ENCODE results near the gene CABP1.
"Not testable (repeated sequence)": the region's sequence is repeated elsewhere in the genome, so short reads cannot be mapped to it uniquely, and the experiment has no call there.

Gene CABP1

DNA sequence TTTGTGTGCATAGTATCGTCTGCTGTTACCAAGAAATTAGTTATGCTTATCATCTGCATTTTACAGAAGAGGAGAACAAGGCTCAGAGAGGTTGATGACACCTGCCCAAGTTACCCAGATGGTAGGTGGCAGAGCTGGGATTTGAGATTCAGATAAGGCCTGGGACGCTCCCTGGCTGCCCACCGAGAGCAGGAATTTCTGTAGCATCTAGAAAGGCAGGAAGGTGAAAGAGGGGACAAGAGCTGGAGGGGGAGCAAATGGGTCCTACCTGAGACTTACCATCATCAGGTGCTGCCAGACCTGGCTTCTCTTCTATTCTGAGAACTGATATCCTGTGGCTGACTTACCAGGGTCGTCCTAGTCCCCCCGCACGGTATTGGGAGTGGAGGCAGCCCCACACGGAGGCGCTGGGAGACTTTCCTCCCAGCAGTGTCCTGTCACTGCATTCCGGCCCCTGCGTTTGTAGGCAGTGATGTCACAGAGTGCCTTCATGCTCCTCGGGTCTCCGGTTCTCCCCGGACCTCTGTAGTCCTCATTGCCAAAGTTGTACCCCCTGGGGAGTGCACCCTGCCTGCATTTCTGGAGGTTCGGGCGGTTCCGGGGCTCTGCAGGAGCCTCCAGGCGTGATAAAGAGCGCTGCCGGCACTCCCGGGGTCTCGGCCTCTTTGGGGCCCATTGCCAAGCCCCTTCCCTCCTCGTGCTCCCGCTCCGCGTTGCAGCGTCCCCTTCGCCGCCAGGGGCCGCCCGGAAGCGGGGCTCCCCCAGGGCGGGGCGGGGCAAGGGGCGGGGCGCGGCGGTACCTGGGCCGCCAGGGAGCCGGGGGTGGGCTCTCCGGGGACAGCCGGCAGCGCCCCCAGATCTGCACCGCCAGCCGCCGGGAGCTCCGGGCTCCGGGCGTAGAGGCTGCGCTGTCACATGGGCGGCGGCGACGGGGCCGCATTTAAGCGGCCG lies at the start of gene CABP1:
Gene CABP1, plus strand, starts transcription at position 856 of the 951 bp plus-strand sequence. Its CDS starts 60 bp downstream, at position 916.
- Mint-ChIP-seq H3K9me3 (no peaks in the 10 kb centered on the region), H3K27ac (no peak within 1 kb of the TSS), H3K27me3 (peaks cover 47% of the 10 kb centered on the region), H3K4me1 (ENCODE audit: low read depth) (peaks cover 10% of the 10 kb centered on the region), H3K4me3 (peak within 1 kb of the TSS; percentile 65), H3K36me3 (ENCODE audit: low read depth) (no peaks in the 10 kb centered on the region)
- DNase-seq, result peak; percentile 84

DNA sequence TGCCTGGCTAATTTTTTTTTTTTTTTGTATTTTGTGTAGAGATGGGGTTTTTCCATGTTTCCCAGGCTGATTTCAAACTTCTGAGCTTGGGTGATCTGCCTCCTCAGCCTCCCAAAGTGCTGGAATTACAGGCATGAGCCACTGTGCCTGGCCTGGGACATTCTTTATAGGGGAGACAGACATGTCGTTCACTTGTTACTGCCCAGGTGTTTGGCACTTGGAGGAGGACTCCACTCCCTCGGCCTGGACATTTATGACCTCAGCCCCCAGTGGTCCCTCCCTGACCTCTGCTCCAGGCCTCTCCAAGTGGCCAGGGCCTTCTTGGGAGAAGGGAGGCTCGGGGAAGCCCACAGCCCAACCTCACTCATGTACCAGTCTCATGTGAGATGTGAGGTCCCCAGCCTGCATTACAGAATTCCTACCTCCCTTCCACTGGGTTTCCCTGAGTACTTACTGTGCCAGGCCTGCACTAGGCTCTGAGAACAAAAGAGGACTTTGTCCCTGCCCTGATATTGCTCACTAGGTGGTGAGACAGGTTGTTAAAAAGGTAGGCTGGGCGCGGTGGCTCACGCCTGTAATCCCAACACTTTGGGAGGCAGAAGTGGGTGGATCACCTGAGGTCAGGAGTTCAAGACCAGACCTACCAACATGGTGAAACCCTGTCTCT lies 49.6 kb upstream of the CABP1 start:
- Mint-ChIP-seq H3K27me3 (peaks cover 3% of the 10 kb centered on the region), H3K9me3 (no peaks in the 10 kb centered on the region), H3K4me1 (ENCODE audit: low read depth) (no peaks in the 10 kb centered on the region), H3K4me3 (no peak overlapping the region), H3K27ac (no peak overlapping the region), H3K36me3 (ENCODE audit: low read depth) (no peaks in the 10 kb centered on the region)
- DNase-seq, result no peak

DNA sequence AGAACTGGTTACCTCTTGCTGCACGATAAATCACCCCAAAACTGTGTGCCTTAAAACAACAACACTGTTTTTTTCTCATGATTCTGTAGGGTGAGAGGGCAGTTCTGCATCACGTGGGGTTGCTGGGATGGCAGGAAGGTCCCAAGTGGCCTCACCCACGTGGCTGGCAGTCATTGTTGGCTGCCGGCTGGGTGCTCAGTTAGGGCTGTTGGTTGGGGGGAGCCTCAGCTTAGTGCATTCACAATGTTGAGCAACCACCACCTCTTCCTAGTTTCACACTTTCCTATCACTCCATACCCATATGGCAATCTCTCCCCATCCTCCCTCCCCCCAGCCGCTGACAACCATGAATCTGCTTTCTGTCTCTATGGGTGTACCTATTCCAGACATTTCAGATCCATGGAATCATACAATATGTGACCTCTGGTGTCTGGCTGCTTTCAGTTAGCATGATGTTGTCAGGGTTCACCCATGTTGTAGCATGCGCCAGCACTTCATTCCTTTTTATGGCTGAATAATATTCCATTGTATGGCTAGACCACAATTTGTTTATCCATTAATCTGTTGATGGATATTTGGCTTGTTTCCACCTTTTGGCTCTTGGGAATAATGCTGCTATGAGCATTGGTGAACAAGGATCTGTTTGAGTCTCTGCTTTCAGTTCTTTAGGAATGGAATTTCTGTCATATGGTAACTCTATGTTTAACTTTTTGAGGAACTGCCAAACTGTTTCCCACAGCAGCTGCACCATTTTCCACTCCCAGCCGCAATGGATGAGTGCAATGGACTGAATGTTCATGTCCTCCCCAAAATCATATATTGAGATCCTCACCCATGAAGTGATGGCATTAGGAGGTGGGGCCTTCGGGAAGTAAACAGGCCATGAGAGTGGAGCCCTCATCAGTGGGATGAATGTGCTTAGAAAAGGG lies 48.0 kb upstream of the CABP1 start:
- Mint-ChIP-seq H3K27me3 (no peaks in the 10 kb centered on the region), H3K27ac (no peak overlapping the region), H3K4me1 (ENCODE audit: low read depth) (no peaks in the 10 kb centered on the region), H3K9me3 (no peaks in the 10 kb centered on the region), H3K4me3 (no peak overlapping the region), H3K36me3 (ENCODE audit: low read depth) (no peaks in the 10 kb centered on the region)
- DNase-seq, result no peak

DNA sequence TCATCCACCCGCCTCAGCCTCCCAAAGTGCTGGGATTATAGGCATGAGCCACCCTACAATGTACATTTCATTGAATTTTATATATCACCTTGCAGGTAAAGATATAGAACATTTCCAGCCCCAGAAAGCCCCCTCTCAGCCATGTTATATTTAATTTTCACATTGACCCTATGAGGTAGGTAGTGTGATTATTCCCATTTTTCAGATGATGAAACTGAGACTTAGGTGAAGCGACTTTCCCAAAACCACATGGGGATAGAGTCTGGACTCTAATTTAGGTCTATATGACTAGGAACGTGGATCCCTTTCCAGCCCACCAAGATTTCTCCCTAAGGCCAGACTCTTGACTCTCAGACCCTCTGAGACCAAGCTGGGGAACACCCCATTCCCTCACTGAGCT lies 43.5 kb upstream of the CABP1 start:
- DNase-seq, result no peak
- Mint-ChIP-seq H3K9me3 (no peaks in the 10 kb centered on the region), H3K4me1 (ENCODE audit: low read depth) (no peaks in the 10 kb centered on the region), H3K36me3 (ENCODE audit: low read depth) (no peaks in the 10 kb centered on the region), H3K4me3 (no peak overlapping the region), H3K27ac (no peak overlapping the region), H3K27me3 (peaks cover 5% of the 10 kb centered on the region)

DNA sequence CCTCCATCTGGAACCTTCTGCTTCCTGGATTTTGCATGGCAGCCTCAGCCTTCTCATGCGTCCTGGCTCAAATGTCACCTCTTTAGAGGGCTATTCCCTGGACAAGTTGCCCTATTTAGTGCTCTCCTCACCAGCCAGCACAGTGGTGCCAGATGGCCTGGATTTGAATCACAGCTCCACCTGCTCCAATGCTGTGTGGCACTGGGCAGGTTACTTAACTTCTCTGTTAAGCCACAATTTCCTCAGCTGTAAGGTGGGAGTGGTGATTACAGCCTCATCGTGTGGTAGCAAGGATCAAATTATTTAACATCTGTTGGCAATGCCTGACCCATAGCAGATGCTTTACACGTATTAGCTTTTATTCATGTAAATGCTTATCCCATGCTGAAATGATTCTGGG lies 42.6 kb upstream of the CABP1 start:
- H3K9me3 Mint-ChIP-seq, result no peaks in the 10 kb centered on the region
- no peak overlapping the region for H3K4me3 Mint-ChIP-seq
- peaks cover 8% of the 10 kb centered on the region for H3K27me3 Mint-ChIP-seq
- H3K27ac Mint-ChIP-seq, result no peak overlapping the region
- no peak for DNase-seq
- H3K36me3 Mint-ChIP-seq (ENCODE audit: low read depth), result no peaks in the 10 kb centered on the region
- H3K4me1 Mint-ChIP-seq (ENCODE audit: low read depth), result no peaks in the 10 kb centered on the region

DNA sequence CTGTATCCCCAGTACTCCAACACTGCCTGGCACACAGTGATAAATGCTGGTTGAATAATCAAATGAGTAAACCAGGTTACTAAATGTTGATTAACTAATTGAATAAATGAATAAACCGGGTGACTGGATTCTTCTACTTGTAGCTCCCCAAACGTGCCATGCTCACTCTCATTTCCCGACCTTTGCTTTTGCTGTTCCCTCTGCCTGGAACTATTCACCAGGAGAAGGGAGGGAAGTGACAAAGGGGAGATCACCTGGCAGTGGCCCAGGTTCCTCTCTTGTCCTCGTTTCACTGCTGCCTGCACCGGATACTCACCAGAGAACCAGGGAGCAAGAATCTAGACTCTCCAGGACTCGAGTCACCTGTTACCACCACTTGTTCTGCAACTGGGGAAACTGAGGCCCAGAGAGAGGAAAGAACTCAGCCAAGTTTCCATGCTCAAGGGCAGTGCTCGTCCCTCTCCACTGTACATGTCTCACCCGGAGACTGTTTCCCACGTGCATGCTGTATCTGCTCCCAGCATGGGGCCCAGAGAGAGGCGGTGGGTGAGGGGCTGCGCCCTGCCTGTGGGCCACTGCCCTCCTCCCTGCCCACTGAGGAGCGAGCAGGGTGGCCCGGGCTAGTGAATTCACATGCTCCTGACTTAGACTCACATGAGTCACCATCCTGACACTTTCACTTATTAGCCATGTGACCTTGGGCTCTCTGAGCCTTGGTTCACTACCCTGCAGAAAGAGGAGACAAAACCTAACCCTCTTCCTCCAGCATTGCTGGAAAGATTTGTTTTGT lies 41.6 kb upstream of the CABP1 start:
- no peak for DNase-seq
- Mint-ChIP-seq H3K27ac (no peak overlapping the region), H3K4me3 (no peak overlapping the region), H3K9me3 (no peaks in the 10 kb centered on the region), H3K4me1 (ENCODE audit: low read depth) (no peaks in the 10 kb centered on the region), H3K36me3 (ENCODE audit: low read depth) (no peaks in the 10 kb centered on the region), H3K27me3 (peaks cover 8% of the 10 kb centered on the region)

DNA sequence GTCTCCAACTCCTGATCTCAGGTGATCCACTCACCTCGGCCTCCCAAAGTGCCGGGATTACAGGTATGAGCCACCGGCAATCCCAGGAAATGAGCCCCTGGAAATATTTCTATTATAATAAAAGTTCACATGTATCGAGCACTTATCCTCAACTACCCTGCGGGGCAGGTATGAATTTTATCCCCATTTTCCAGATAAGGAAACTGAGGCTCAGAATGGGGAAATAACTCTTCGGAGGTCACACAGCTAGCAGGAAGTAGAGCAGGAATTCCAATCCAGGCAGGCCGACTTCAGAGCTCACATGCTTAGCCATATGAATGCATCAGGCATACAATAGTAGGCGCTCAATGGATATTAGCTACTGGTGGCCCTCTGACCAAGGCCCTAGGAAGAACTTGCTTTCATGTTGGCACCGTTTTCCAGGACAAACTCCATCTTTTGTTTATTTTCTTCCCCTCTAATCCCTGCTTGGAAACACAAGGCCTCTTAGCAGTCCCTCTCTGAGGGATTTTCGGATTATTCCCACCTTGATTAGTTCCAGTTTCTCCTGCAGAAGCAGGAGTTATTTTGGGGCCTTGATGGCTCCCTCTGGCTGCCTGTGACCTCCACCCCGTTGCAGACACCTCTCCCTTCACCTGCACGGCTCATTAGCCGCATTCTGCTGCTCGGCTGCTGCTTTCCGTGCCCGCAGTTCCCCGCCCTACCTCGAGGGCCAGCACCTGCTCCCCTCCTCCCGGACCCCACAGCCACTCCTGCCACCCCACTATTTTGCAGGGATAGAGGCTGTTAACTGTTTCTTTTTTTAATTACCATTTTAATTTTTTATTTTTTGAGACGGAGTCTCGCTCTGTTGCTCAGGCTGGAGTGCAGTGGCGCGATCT lies 40.5 kb upstream of the CABP1 start:
- Mint-ChIP-seq H3K27me3 (peaks cover 8% of the 10 kb centered on the region), H3K27ac (no peak overlapping the region), H3K9me3 (no peaks in the 10 kb centered on the region), H3K4me3 (no peak overlapping the region), H3K4me1 (ENCODE audit: low read depth) (no peaks in the 10 kb centered on the region), H3K36me3 (ENCODE audit: low read depth) (no peaks in the 10 kb centered on the region)
- DNase-seq, result no peak

DNA sequence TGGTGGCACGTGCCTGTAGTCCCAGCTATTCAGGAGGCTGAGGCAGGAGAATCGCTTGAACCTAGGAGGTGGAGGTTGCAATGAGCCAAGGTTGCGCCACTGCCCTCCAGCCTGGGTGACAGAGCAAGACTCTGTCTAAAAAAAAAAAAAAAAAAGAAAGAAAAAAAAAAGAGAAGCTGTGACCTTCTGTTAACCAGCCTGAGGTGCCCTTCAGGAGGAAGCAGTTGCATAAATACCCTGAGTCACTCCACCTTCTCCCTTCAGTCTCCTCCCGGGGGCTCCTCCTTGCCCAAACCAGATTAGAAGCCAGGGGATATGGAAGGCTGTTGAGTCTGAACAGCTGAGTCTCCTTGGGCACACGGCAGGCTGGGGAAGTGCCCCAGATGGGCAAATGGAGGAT lies 38.0 kb upstream of the CABP1 start:
- H3K9me3 Mint-ChIP-seq; H3K27ac Mint-ChIP-seq; H3K36me3 Mint-ChIP-seq (ENCODE audit: low read depth); DNase-seq; H3K27me3 Mint-ChIP-seq; H3K4me3 Mint-ChIP-seq; H3K4me1 Mint-ChIP-seq (ENCODE audit: low read depth): not testable (repeated sequence)

DNA sequence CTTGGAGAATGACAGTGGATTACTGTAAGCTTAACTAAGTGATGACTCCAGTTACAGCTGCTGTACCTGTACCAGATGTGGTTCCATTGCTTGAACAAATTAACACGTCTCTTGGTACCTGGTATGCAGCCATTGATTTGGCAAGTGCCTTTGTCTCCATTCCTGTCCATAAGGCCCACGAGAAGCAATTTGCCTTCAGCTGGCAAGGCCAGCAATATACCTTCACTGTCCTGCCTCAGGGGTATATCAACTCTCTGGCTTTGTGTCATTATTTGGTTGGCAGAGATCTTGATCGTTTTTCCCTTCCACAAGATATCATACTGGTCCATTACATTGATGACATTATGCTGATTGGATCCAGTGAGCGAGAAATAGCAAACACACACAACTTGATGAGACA lies 29.9 kb upstream of the CABP1 start:
- H3K27me3 Mint-ChIP-seq, result no peaks in the 10 kb centered on the region
- no peaks in the 10 kb centered on the region for H3K9me3 Mint-ChIP-seq
- no peak for DNase-seq
- no peak overlapping the region for H3K4me3 Mint-ChIP-seq
- H3K27ac Mint-ChIP-seq, result no peak overlapping the region
- no peaks in the 10 kb centered on the region for H3K36me3 Mint-ChIP-seq (ENCODE audit: low read depth)
- H3K4me1 Mint-ChIP-seq (ENCODE audit: low read depth), result peaks cover 16% of the 10 kb centered on the region

DNA sequence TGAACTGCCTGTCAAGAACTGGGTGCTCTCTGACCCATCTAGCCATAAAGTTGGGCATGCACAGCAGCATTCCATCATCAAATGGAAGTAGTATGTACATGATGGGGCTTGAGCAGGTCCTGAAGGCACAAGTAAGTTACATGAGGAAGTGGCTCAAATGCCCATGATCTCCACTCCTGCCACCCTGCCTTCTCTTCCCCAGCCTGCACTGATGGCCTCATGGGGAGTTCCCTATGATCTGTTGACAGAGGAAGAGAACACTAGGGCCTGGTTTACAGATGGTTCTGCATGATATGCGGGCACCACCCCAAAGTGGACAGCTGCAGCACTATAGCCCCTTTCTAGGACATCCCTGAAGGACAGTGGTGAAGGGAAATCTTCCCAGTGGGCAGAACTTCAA lies 28.9 kb upstream of the CABP1 start:
- not testable (repeated sequence) for H3K4me3 Mint-ChIP-seq, H3K27ac Mint-ChIP-seq

DNA sequence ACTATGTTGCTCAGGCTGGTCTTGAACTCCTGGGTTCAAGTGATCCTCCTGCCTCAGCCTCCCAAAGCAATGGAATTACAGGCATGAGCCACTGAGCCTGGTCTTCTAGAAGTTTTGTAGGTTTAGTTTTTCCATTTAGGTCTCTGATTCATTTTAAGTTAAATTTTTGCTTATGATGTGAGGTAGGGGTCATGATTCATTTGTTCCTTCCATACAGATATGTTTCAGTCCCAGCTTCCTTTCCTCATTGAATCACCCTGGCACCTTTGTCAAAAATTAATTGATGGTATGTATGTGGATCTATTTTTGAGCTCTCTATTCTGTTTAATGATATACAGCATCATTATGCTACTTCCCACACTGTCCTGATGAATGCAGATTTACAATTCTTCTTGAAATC lies 25.6 kb upstream of the CABP1 start:
- Mint-ChIP-seq H3K36me3 (ENCODE audit: low read depth) (no peaks in the 10 kb centered on the region), H3K27me3 (peaks cover 19% of the 10 kb centered on the region), H3K4me3 (no peak overlapping the region), H3K9me3 (peaks cover 2% of the 10 kb centered on the region), H3K27ac (no peak overlapping the region), H3K4me1 (ENCODE audit: low read depth) (peaks cover 19% of the 10 kb centered on the region)
- DNase-seq, result no peak

More for the DNA sequence above, 28.9 kb upstream of the CABP1 start:
- peaks cover 16% of the 10 kb centered on the region for H3K4me1 Mint-ChIP-seq (ENCODE audit: low read depth)
- H3K27me3 Mint-ChIP-seq; H3K9me3 Mint-ChIP-seq; DNase-seq; H3K36me3 Mint-ChIP-seq (ENCODE audit: low read depth): not testable (repeated sequence)

DNA sequence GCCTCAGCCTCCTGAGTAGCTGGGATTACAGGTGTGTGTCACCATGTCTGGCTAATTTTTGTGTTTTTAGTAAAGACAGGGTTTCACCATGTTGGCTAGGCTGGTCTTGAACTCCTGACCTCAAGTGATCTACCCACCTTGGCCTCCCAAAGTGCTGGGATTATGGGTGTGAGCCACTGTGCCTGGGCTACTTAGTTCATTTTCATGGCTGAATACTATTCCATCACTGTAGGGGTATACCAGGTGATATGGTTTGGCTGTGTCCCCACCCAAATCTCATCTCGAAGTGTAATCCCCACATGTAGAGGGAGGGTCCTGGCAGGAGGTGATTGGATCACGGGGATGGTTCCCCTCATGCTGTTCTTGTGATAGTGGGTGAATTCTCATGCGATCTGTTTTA lies 23.2 kb upstream of the CABP1 start:
- not testable (repeated sequence) for H3K9me3 Mint-ChIP-seq; DNase-seq; H3K4me3 Mint-ChIP-seq; H3K27ac Mint-ChIP-seq; H3K36me3 Mint-ChIP-seq (ENCODE audit: low read depth)
- Mint-ChIP-seq H3K4me1 (ENCODE audit: low read depth) (peaks cover 19% of the 10 kb centered on the region), H3K27me3 (peaks cover 32% of the 10 kb centered on the region)

DNA sequence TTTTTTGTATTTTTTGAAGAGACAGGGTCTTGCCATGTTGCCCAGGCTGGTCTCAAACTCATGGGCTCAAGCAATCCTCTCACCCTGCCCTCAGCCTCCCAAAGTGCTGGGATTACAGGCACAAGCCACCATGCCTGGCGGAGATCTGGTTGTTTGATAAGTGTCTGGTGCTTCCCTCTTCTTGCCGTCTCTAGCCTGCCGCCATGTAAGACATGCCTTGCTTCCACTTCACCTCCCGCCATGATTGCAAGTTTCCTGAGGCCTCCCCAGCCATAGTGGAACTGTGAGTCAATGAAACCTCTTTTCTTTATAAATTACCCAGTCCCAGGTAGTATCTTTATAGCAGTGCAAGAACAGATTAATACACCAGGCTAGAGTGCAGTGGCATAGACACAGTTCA lies 22.7 kb upstream of the CABP1 start:
- not testable (repeated sequence) for DNase-seq
- Mint-ChIP-seq H3K27ac (peak overlapping the region; percentile 13), H3K27me3 (peaks cover 32% of the 10 kb centered on the region)

More for the DNA sequence above, 22.7 kb upstream of the CABP1 start:
- not testable (repeated sequence) for H3K4me3 Mint-ChIP-seq; H3K9me3 Mint-ChIP-seq; H3K36me3 Mint-ChIP-seq (ENCODE audit: low read depth)
- peaks cover 19% of the 10 kb centered on the region for H3K4me1 Mint-ChIP-seq (ENCODE audit: low read depth)
